ENCODE data around the gene IL7R. TPM values are rescaled to one million over a fixed set of nuclear protein-coding genes. Genes with fewer than 3 reads are reported as not detected.

Gene IL7R
- total and polyA plus RNA-seq, 2 donors from 2014 or later = 0.34 to 53.7 TPM

GRCh38 chr5:35861718-35862117, 5.0 kb downstream of the IL7R start:
- H3K9me3 ChIP-seq (ENCODE audit: control insufficient read depth in 2 of 3, insufficient read depth in 1 of 3, low read length in 3 of 3) = no peaks in the 10 kb centered on the region
- DNase-seq (no peak), FAIRE-seq (no peak)
- no peaks in the 10 kb centered on the region for H3K27me3 ChIP-seq (ENCODE audit: control insufficient read depth, insufficient read depth, low read length)
- intact Hi-C loops (cut with DNase I) = no loop called here
- H3K36me3 ChIP-seq (ENCODE audit: control insufficient read depth in 2 of 3, insufficient read depth in 3 of 3, low read length in 3 of 3) = no peaks in the 10 kb centered on the region
- no peak for TF ChIP-seq CTCF (IDR thresholded peaks at IDR 0.05; ENCODE audit: borderline replicate concordance, extremely low read depth, insufficient read depth)
- no peak overlapping the region for H3K9ac ChIP-seq (ENCODE audit: low read length in 3 of 3)
- no peaks in the 10 kb centered on the region for H3K4me1 ChIP-seq (ENCODE audit: control insufficient read depth in 2 of 3, insufficient read depth in 2 of 3, low read depth in 1 of 3, low read length in 3 of 3)
- no peak overlapping the region for H3K27ac ChIP-seq (ENCODE audit: low read depth in 2 of 2, low read length in 2 of 2)
- no peak overlapping the region for H3K4me3 ChIP-seq (ENCODE audit: low read length in 3 of 3)

DNA sequence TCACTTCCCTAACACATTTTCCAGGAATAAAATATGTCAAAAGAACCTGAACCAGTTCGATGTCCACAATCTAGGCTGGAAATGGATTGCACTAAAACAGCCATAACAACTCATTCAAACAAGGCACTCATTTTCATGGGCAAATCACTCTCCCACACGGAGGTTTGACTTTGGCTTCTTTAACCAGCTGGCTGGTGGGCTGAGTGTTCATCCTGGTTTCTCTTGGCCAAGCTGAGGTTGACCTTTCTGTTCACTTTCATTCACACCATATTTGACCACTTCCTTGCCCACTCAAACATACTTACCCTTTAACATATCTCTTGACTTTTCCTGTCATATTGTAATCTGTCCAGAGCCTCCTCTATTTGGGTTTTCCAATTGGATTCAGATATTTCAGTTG, 5.4 kb downstream of the IL7R start:
- no peak for FAIRE-seq
- no peak for DNase-seq
- Histone ChIP-seq H3K4me3 (ENCODE audit: low read length in 3 of 3) (no peak overlapping the region), H3K9me3 (ENCODE audit: control insufficient read depth in 2 of 3, insufficient read depth in 1 of 3, low read length in 3 of 3) (no peaks in the 10 kb centered on the region), H3K36me3 (ENCODE audit: control insufficient read depth in 2 of 3, insufficient read depth in 3 of 3, low read length in 3 of 3) (no peaks in the 10 kb centered on the region), H3K9ac (ENCODE audit: low read length in 3 of 3) (no peak overlapping the region), H3K4me1 (ENCODE audit: control insufficient read depth in 2 of 3, insufficient read depth in 2 of 3, low read depth in 1 of 3, low read length in 3 of 3) (no peaks in the 10 kb centered on the region), H3K27me3 (ENCODE audit: control insufficient read depth, insufficient read depth, low read length) (no peaks in the 10 kb centered on the region), H3K27ac (ENCODE audit: low read depth in 2 of 2, low read length in 2 of 2) (no peak overlapping the region)
- TF ChIP-seq CTCF (IDR thresholded peaks at IDR 0.05; ENCODE audit: borderline replicate concordance, extremely low read depth, insufficient read depth) = no peak
- intact Hi-C loops (cut with DNase I) = no loop called here

GRCh38 chr5:35863159-35863558, 6.5 kb downstream of the IL7R start:
- Histone ChIP-seq H3K27me3 (ENCODE audit: control insufficient read depth, insufficient read depth, low read length) (no peaks in the 10 kb centered on the region), H3K27ac (ENCODE audit: low read depth in 2 of 2, low read length in 2 of 2) (no peak overlapping the region), H3K4me1 (ENCODE audit: control insufficient read depth in 2 of 3, insufficient read depth in 2 of 3, low read depth in 1 of 3, low read length in 3 of 3) (no peaks in the 10 kb centered on the region), H3K4me3 (ENCODE audit: low read length in 3 of 3) (no peak overlapping the region), H3K9me3 (ENCODE audit: control insufficient read depth in 2 of 3, insufficient read depth in 1 of 3, low read length in 3 of 3) (no peaks in the 10 kb centered on the region), H3K9ac (ENCODE audit: low read length in 3 of 3) (no peak overlapping the region), H3K36me3 (ENCODE audit: control insufficient read depth in 2 of 3, insufficient read depth in 3 of 3, low read length in 3 of 3) (no peaks in the 10 kb centered on the region)
- FAIRE-seq = no peak
- intact Hi-C loops (cut with DNase I) = no loop called here
- no peak for DNase-seq
- TF ChIP-seq CTCF (IDR thresholded peaks at IDR 0.05; ENCODE audit: borderline replicate concordance, extremely low read depth, insufficient read depth) = no peak

GRCh38 chr5:35867998-35868397, 11.3 kb downstream of the IL7R start:
- DNase-seq (no peak), FAIRE-seq (no peak)
- intact Hi-C loops (cut with DNase I) = no loop called here
- Histone ChIP-seq H3K27ac (ENCODE audit: low read depth in 2 of 2, low read length in 2 of 2) (no peak overlapping the region), H3K4me1 (ENCODE audit: control insufficient read depth in 2 of 3, insufficient read depth in 2 of 3, low read depth in 1 of 3, low read length in 3 of 3) (no peaks in the 10 kb centered on the region), H3K9me3 (ENCODE audit: control insufficient read depth in 2 of 3, insufficient read depth in 1 of 3, low read length in 3 of 3) (no peaks in the 10 kb centered on the region), H3K27me3 (ENCODE audit: control insufficient read depth, insufficient read depth, low read length) (no peaks in the 10 kb centered on the region), H3K9ac (ENCODE audit: low read length in 3 of 3) (no peak overlapping the region), H3K36me3 (ENCODE audit: control insufficient read depth in 2 of 3, insufficient read depth in 3 of 3, low read length in 3 of 3) (no peaks in the 10 kb centered on the region), H3K4me3 (ENCODE audit: low read length in 3 of 3) (no peak overlapping the region)
- TF ChIP-seq CTCF (IDR thresholded peaks at IDR 0.05; ENCODE audit: borderline replicate concordance, extremely low read depth, insufficient read depth) = no peak

Data from kidney (tissue), 14 donors.